GM23338 (cell line): ENCODE results near the gene RNF168. TPM values are rescaled to one million over a fixed set of nuclear protein-coding genes. Genes with fewer than 3 reads are reported as not detected.

Source experiments
- ATAC-seq: fragments of 200-7000 bp; cut with Tn5 transposase; 3 replicates; pipeline ENCODE4 v1.9.1; 2020
- DNase-seq: peaks from one replicate; pipeline ENCODE4 v3.0.0-alpha.2; 2015; ENCODE audit warnings: low spot score
- H2AFZ ChIP-seq: fragments of 200-600 bp; sonication (generic); 2 replicates; pipeline ENCODE4 v1.8.0; 2016; ENCODE audit warnings: antibody characterized with exemption, mild to moderate bottlenecking, moderate library complexity
- H3F3A ChIP-seq: fragments of 200-600 bp; sonication (generic); replicated peaks from 2 replicates; pipeline ENCODE4 v1.8.0; 2017; ENCODE audit warnings: antibody characterized with exemption, mixed run types, low read depth
- H3K27ac ChIP-seq: fragments of 200-600 bp; sonication (generic); 2 replicates; pipeline ENCODE4 v1.6.1; 2016; ENCODE audit warnings: low read depth
- H3K27me3 ChIP-seq: fragments of 200-600 bp; sonication (generic); 2 replicates; pipeline ENCODE4 v1.8.0; 2016; ENCODE audit warnings: mild to moderate bottlenecking, mixed run types, moderate library complexity; ENCODE audit not compliant: insufficient read depth
- H3K36me3 ChIP-seq: fragments of 200-600 bp; sonication (generic); 2 replicates; pipeline ENCODE4 v1.8.0; 2016; ENCODE audit warnings: mild to moderate bottlenecking; ENCODE audit not compliant: insufficient read depth
- H3K4me1 ChIP-seq: fragments of 200-600 bp; sonication (generic); 2 replicates; pipeline ENCODE4 v1.8.0; 2016; ENCODE audit warnings: mild to moderate bottlenecking, moderate library complexity; ENCODE audit not compliant: insufficient read depth
- H3K4me2 ChIP-seq: fragments of 200-600 bp; sonication (generic); 2 replicates; pipeline ENCODE4 v1.7.1; 2017; ENCODE audit warnings: mixed run types
- H3K4me3 ChIP-seq: fragments of 200-600 bp; sonication (generic); 2 replicates; pipeline ENCODE4 v1.6.1; 2016; ENCODE audit warnings: mixed run types
- H3K79me2 ChIP-seq: fragments of 200-600 bp; sonication (generic); replicated peaks from 2 replicates; pipeline ENCODE4 v1.8.0; 2017; ENCODE audit warnings: mild to moderate bottlenecking; ENCODE audit not compliant: insufficient read depth
- H3K9me2 ChIP-seq: fragments of 200-600 bp; sonication (generic); 2 replicates; pipeline ENCODE4 v1.8.0; 2017; ENCODE audit not compliant: insufficient read depth
- H4K20me1 ChIP-seq: fragments of 200-600 bp; sonication (generic); replicated peaks from 2 replicates; pipeline ENCODE4 v1.8.0; 2017; ENCODE audit warnings: mild to moderate bottlenecking; ENCODE audit not compliant: insufficient read depth
- H3K27ac Mint-ChIP-seq: 2 replicates; pipeline ENCODE4 v1.8.0; 2020; ENCODE audit warnings: inconsistent platforms, mild to moderate bottlenecking, moderate library complexity, mixed read lengths
- H3K27me3 Mint-ChIP-seq: 3 replicates; pipeline ENCODE4 v1.8.0; 2022; ENCODE audit warnings: low read depth, mild to moderate bottlenecking, moderate library complexity, mixed read lengths, inconsistent platforms; ENCODE audit not compliant: insufficient read depth, poor library complexity
- H3K36me3 Mint-ChIP-seq: 3 replicates; pipeline ENCODE4 v1.8.0; 2021; ENCODE audit warnings: low read depth, mild to moderate bottlenecking, inconsistent platforms, moderate library complexity, mixed read lengths
- H3K4me1 Mint-ChIP-seq: 3 replicates; pipeline ENCODE4 v1.8.0; 2020; ENCODE audit warnings: mild to moderate bottlenecking, inconsistent platforms, mixed read lengths
- H3K4me3 Mint-ChIP-seq: 3 replicates; pipeline ENCODE4 v1.8.0; 2021; ENCODE audit warnings: moderate library complexity, mild to moderate bottlenecking, inconsistent platforms, mixed read lengths
- H3K9me3 Mint-ChIP-seq: 3 replicates; pipeline ENCODE4 v1.8.0; 2020; ENCODE audit warnings: moderate library complexity, mild to moderate bottlenecking, inconsistent platforms, mixed read lengths
- EZH2 ChIP-seq: fragments of 200-600 bp; sonication (generic); IDR thresholded peaks from one replicate; pipeline ENCODE4 v1.8.0; 2017; ENCODE audit warnings: antibody characterized with exemption, mild to moderate bottlenecking, low read depth; ENCODE audit not compliant: unreplicated experiment
- EZH2phosphoT487 ChIP-seq: fragments of 200-600 bp; sonication (generic); IDR thresholded peaks from one replicate; pipeline ENCODE4 v1.8.1; 2018; ENCODE audit warnings: antibody characterized with exemption; ENCODE audit not compliant: unreplicated experiment
- JUNB ChIP-seq: IDR thresholded peaks from one replicate; pipeline ENCODE4 v1.6.1; 2016; ENCODE audit warnings: antibody characterized with exemption; ENCODE audit not compliant: unreplicated experiment
- POLR2AphosphoS5 ChIP-seq: IDR thresholded peaks from 2 replicates; pipeline ENCODE4 v1.6.1; 2016; ENCODE audit warnings: antibody characterized with exemption, low read depth
- polyA plus RNA-seq: library from polyadenylated mRNA; unstranded; fragments of >200 nt; fragmentation: Nextera tagmentation; extraction: Ambion mirVana; gene quantifications from 2 replicates; pipeline ENCODE4 v1.2.1, GENCODE V29; 2016
- total RNA-seq: library from RNA; depleted of rRNA; stranded (reverse); fragments of >200 nt; shearing (Covaris generic); gene quantifications from 2 replicates; pipeline ENCODE4 v1.2.3, GENCODE V29; 2014
- TF ChIP-seq, protein P1 (sequence below), 2 experiments: fragments of 200-600 bp in 1 of 2; sonication (generic) in 1 of 2; conservative IDR thresholded peaks; 2 replicates each; pipeline versions ENCODE4 v1.5.1 to v1.6.1; 2016 to 2017; ENCODE audit warnings: antibody characterized with exemption in 2 of 2, low read depth in 2 of 2, mild to moderate bottlenecking in 2 of 2, moderate library complexity in 1 of 2
- TF ChIP-seq, protein P2 (sequence below): IDR thresholded peaks from one replicate; pipeline ENCODE4 v1.6.1; 2018; ENCODE audit warnings: antibody characterized with exemption; ENCODE audit not compliant: unreplicated experiment
- TF ChIP-seq, protein P3 (sequence below): IDR thresholded peaks from 2 replicates; pipeline ENCODE4 v1.6.1; 2016; ENCODE audit warnings: antibody characterized with exemption
- TF ChIP-seq, protein P4 (sequence below): fragments of 250-450 bp; sonication (Bioruptor Pico); IDR thresholded peaks from 2 replicates; pipeline ENCODE4 v1.5.0; 2020; ENCODE audit warnings: mild to moderate bottlenecking, moderate library complexity

The RNF168 gene
- total and polyA plus RNA-seq, 2 experiments from 2014 or later, result 33.0 to 53.0 TPM

DNA sequence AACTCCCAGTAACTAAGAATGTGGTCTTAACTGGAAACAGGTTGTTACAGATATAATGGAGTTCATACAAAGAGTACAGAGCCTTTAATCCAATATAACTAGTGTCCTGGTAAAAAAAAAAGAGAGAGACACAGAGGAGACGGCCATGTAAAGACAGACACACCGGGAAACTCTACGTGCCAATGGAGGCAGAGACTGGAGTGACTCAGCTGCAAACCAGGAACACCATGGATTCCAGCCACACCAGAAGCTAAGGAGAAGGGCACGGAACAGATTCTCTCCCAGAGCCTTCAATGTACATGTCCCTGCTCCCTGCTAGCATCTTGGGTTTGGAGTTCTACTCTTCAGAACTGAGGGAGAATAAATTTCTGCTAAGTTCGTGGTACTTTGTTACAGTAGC is 4.5 kb downstream of the RNF168 start (continued):
- TF ChIP-seq EZH2, result no peak
- no peak for TF ChIP-seq POLR2AphosphoS5
- TF ChIP-seq, protein P1, sequence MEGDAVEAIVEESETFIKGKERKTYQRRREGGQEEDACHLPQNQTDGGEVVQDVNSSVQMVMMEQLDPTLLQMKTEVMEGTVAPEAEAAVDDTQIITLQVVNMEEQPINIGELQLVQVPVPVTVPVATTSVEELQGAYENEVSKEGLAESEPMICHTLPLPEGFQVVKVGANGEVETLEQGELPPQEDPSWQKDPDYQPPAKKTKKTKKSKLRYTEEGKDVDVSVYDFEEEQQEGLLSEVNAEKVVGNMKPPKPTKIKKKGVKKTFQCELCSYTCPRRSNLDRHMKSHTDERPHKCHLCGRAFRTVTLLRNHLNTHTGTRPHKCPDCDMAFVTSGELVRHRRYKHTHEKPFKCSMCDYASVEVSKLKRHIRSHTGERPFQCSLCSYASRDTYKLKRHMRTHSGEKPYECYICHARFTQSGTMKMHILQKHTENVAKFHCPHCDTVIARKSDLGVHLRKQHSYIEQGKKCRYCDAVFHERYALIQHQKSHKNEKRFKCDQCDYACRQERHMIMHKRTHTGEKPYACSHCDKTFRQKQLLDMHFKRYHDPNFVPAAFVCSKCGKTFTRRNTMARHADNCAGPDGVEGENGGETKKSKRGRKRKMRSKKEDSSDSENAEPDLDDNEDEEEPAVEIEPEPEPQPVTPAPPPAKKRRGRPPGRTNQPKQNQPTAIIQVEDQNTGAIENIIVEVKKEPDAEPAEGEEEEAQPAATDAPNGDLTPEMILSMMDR (conservative IDR thresholded peaks at IDR 0.05; ENCODE audit: low read depth in 2 of 2), result no peak
- TF ChIP-seq, protein P2, sequence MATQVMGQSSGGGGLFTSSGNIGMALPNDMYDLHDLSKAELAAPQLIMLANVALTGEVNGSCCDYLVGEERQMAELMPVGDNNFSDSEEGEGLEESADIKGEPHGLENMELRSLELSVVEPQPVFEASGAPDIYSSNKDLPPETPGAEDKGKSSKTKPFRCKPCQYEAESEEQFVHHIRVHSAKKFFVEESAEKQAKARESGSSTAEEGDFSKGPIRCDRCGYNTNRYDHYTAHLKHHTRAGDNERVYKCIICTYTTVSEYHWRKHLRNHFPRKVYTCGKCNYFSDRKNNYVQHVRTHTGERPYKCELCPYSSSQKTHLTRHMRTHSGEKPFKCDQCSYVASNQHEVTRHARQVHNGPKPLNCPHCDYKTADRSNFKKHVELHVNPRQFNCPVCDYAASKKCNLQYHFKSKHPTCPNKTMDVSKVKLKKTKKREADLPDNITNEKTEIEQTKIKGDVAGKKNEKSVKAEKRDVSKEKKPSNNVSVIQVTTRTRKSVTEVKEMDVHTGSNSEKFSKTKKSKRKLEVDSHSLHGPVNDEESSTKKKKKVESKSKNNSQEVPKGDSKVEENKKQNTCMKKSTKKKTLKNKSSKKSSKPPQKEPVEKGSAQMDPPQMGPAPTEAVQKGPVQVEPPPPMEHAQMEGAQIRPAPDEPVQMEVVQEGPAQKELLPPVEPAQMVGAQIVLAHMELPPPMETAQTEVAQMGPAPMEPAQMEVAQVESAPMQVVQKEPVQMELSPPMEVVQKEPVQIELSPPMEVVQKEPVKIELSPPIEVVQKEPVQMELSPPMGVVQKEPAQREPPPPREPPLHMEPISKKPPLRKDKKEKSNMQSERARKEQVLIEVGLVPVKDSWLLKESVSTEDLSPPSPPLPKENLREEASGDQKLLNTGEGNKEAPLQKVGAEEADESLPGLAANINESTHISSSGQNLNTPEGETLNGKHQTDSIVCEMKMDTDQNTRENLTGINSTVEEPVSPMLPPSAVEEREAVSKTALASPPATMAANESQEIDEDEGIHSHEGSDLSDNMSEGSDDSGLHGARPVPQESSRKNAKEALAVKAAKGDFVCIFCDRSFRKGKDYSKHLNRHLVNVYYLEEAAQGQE, result no peak

DNA sequence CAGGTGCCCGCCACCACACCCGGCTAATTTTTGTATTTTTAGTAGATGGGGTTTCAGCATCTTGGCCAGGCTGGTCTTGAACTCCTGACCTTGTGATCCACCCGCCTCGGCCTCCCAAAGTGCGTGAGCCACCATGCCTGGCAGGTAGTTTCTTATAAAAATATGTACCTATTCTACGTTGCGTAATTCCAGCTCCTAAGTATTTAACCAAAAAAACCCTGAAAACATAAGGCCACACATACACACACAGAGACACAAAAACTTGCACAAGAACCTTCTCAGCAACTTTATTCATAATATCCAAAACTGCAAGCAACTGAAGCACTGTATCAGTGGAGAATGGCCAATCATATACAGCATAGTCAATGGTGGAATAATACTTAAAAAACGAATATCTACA is 5.3 kb downstream of the RNF168 start:
- H3K4me3 Mint-ChIP-seq, result no peak overlapping the region
- TF ChIP-seq EZH2phosphoT487 (no peak), EZH2 (no peak), JUNB (no peak)
- TF ChIP-seq, protein P3, sequence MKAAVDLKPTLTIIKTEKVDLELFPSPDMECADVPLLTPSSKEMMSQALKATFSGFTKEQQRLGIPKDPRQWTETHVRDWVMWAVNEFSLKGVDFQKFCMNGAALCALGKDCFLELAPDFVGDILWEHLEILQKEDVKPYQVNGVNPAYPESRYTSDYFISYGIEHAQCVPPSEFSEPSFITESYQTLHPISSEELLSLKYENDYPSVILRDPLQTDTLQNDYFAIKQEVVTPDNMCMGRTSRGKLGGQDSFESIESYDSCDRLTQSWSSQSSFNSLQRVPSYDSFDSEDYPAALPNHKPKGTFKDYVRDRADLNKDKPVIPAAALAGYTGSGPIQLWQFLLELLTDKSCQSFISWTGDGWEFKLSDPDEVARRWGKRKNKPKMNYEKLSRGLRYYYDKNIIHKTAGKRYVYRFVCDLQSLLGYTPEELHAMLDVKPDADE, result no peak
- TF ChIP-seq, protein P2, result no peak
- TF ChIP-seq, protein P4, sequence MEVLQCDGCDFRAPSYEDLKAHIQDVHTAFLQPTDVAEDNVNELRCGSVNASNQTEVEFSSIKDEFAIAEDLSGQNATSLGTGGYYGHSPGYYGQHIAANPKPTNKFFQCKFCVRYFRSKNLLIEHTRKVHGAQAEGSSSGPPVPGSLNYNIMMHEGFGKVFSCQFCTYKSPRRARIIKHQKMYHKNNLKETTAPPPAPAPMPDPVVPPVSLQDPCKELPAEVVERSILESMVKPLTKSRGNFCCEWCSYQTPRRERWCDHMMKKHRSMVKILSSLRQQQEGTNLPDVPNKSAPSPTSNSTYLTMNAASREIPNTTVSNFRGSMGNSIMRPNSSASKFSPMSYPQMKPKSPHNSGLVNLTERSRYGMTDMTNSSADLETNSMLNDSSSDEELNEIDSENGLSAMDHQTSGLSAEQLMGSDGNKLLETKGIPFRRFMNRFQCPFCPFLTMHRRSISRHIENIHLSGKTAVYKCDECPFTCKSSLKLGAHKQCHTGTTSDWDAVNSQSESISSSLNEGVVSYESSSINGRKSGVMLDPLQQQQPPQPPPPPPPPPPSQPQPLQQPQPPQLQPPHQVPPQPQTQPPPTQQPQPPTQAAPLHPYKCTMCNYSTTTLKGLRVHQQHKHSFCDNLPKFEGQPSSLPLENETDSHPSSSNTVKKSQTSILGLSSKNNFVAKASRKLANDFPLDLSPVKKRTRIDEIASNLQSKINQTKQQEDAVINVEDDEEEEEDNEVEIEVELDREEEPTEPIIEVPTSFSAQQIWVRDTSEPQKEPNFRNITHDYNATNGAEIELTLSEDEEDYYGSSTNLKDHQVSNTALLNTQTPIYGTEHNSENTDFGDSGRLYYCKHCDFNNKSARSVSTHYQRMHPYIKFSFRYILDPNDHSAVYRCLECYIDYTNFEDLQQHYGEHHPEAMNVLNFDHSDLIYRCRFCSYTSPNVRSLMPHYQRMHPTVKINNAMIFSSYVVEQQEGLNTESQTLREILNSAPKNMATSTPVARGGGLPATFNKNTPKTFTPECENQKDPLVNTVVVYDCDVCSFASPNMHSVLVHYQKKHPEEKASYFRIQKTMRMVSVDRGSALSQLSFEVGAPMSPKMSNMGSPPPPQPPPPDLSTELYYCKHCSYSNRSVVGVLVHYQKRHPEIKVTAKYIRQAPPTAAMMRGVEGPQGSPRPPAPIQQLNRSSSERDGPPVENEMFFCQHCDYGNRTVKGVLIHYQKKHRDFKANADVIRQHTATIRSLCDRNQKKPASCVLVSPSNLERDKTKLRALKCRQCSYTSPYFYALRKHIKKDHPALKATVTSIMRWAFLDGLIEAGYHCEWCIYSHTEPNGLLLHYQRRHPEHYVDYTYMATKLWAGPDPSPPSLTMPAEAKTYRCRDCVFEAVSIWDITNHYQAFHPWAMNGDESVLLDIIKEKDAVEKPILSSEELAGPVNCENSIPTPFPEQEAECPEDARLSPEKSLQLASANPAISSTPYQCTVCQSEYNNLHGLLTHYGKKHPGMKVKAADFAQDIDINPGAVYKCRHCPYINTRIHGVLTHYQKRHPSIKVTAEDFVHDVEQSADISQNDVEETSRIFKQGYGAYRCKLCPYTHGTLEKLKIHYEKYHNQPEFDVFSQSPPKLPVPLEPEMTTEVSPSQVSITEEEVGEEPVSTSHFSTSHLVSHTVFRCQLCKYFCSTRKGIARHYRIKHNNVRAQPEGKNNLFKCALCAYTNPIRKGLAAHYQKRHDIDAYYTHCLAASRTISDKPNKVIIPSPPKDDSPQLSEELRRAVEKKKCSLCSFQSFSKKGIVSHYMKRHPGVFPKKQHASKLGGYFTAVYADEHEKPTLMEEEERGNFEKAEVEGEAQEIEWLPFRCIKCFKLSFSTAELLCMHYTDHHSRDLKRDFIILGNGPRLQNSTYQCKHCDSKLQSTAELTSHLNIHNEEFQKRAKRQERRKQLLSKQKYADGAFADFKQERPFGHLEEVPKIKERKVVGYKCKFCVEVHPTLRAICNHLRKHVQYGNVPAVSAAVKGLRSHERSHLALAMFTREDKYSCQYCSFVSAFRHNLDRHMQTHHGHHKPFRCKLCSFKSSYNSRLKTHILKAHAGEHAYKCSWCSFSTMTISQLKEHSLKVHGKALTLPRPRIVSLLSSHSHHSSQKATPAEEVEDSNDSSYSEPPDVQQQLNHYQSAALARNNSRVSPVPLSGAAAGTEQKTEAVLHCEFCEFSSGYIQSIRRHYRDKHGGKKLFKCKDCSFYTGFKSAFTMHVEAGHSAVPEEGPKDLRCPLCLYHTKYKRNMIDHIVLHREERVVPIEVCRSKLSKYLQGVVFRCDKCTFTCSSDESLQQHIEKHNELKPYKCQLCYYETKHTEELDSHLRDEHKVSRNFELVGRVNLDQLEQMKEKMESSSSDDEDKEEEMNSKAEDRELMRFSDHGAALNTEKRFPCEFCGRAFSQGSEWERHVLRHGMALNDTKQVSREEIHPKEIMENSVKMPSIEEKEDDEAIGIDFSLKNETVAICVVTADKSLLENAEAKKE (CRISPR knock-in tag), result no peak

More for the DNA sequence above, 5.3 kb downstream of the RNF168 start:
- H3K9me2 ChIP-seq, result no peaks in the 10 kb centered on the region
- H3K27me3 ChIP-seq, result no peaks in the 10 kb centered on the region
- DNase-seq, result no peak
- H4K20me1 ChIP-seq, result peaks cover 52% of the 10 kb centered on the region
- Mint-ChIP-seq H3K27me3 (peaks cover 5% of the 10 kb centered on the region), H3K4me1 (peaks cover 20% of the 10 kb centered on the region), H3K36me3 (peaks cover 32% of the 10 kb centered on the region), H3K9me3 (no peaks in the 10 kb centered on the region; the same call in 2 of the 3 replicates), H3K27ac (no peak overlapping the region)
- H3K4me1 ChIP-seq, result peaks cover 13% of the 10 kb centered on the region
- no peak overlapping the region for H3K27ac ChIP-seq
- H3K4me3 ChIP-seq, result no peak overlapping the region
- no peak overlapping the region for H2AFZ ChIP-seq
- H3K4me2 ChIP-seq, result no peak overlapping the region
- no peak for ATAC-seq
- peaks cover 6% of the 10 kb centered on the region for H3F3A ChIP-seq
- H3K36me3 ChIP-seq, result no peaks in the 10 kb centered on the region
- H3K79me2 ChIP-seq, result peaks cover 100% of the 10 kb centered on the region
